Hematopoietic multipotent progenitor cell treated with erythropoietin and hydrocortisone succinate and interleukin-3 and kit ligand, for 15 days (in vitro differentiated cells): ENCODE results near the gene DDX19B.

Experiments used
- DNase-seq: peaks from one replicate; pipeline ENCODE4 v3.0.0-alpha.2; 2015; ENCODE audit warnings: low spot score

The DDX19B gene

GRCh38 chr16:70349783-70350182, 50.8 kb downstream of the DDX19B start:
- no peak for DNase-seq

- DNase-seq = peak; percentile 25
These were observed 60.6 kb downstream of the DDX19B start for GRCh38 chr16:70359552-70359951.

GRCh38 chr16:70364399-70364798, 65.4 kb downstream of the DDX19B start:
- no peak for DNase-seq

- DNase-seq = peak; percentile 37
These were observed 71.2 kb downstream of the DDX19B start for GRCh38 chr16:70370145-70370544.

GRCh38 chr16:70370924-70371323, 71.9 kb downstream of the DDX19B start:
- DNase-seq = no peak

GRCh38 chr16:70372921-70373728, 74.1 kb downstream of the DDX19B start:
- no peak for DNase-seq

GRCh38 chr16:70374213-70374612, 75.2 kb downstream of the DDX19B start:
- DNase-seq = no peak

GRCh38 chr16:70375636-70376611, 76.9 kb downstream of the DDX19B start:
- DNase-seq = no peak

- no peak for DNase-seq
These were observed 78.8 kb downstream of the DDX19B start for GRCh38 chr16:70377782-70378181.

- DNase-seq = no peak
These were observed 80.0 kb downstream of the DDX19B start for GRCh38 chr16:70378869-70379493.

- DNase-seq = no peak
These were observed 81.4 kb downstream of the DDX19B start for GRCh38 chr16:70380248-70380918.

- DNase-seq = peak; percentile 95
These were observed 82.1 kb downstream of the DDX19B start for GRCh38 chr16:70380919-70381603.

GRCh38 chr16:70381604-70382342, 82.8 kb downstream of the DDX19B start:
- no peak for DNase-seq

- DNase-seq = no peak
These were observed 84.5 kb downstream of the DDX19B start for GRCh38 chr16:70383421-70383960.
